ENCODE results near the gene ATP8A1. TPM values are rescaled to one million over a fixed set of nuclear protein-coding genes. Genes with fewer than 3 reads are reported as not detected.
A peak's percentile ranks its signal among the peaks of the same experiment; 100 is the strongest.
"Not testable (repeated sequence)": the region's sequence is repeated elsewhere in the genome, so short reads cannot be mapped to it uniquely, and the experiment has no call there.

ATP8A1 gene
- total and polyA plus RNA-seq, 10 donors: 14.4 to 87.0 (median 42.1) TPM

DNA sequence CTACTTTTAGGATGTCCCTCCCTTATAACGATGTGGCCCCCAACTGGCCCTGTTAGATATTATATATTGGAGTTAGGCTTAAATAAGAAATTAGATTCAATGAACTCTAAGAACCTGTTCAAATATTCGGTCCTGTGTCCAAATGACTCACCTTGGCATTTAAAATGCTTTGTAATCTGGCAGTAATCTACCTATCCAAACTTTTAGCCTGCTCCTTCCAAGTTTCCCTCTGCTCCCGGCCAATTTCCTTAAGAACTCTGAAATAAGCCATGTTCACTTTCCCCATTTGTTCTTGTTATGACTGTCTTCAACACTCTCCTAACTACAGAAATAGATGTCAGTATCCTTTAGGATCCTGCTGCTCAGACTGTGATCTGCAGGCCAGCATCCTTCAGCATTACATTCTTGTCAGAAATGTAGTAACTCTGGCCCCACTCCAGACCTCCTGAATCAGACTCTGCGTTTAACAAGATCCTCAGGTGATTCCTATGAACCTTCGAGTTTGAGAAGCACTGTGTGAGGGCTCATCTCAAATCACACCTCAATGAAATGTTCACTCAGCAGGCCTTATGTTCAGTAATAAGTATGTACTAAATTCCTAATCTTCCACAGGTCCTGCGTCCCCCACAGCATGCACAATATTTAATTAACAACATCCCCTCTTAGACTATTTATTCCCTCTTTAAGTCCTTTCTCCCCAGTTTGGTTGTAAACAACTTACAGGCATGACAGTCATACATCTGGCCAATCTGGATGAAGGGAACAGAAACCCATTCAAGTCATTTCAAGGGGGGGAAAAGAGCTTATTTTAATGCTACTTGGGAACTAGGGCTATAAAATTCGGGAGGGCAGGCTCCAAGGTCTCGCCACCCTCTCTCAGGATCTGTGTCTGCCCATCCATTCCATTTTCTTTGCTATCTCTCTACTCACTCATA lies 3.0 kb downstream of the ATP8A1 start:
- peaks cover 30 to 48% (median 36%) of the 10 kb centered on the region in 6 donors for H3K4me1 ChIP-seq
- no peaks in the 10 kb centered on the region for H3K27me3 ChIP-seq (replicated peaks in 1 of 7)
- peak overlapping the region in 6 of 8 donors; percentile 18 to 96 (median 91) for H3K27ac ChIP-seq
- no peaks in the 10 kb centered on the region for H3K36me3 ChIP-seq
- peaks cover 0 to 12% (median 0%) of the 10 kb centered on the region in 8 donors for H3K9me3 ChIP-seq
- no peak for DNase-seq
- TF ChIP-seq POLR2A (IDR thresholded peaks at IDR 0.05) (no peak), POLR2AphosphoS5 (IDR thresholded peaks at IDR 0.05) (no peak), CTCF (IDR thresholded peaks at IDR 0.05 in 8 of 11, conservative IDR thresholded peaks at IDR 0.05 in 3 of 11) (no peak)
- H3K4me3 ChIP-seq: peak overlapping the region in 1 of 8 donors; percentile 96
- intact Hi-C loops (cut with DNase I; ENCODE audit: low total_unique reads): no loop called here
- 85 to 90% (median 86%) methylated on average over 8 of the region's 8 CpGs for WGBS, 5 donors

- H3K9me3 ChIP-seq: peaks cover 0 to 12% (median 0%) of the 10 kb centered on the region in 8 donors
- intact Hi-C loops (cut with DNase I; ENCODE audit: low total_unique reads); H3K27me3 ChIP-seq (replicated peaks in 1 of 7); H3K27ac ChIP-seq; DNase-seq; H3K36me3 ChIP-seq; H3K4me3 ChIP-seq: not testable (repeated sequence)
- H3K4me1 ChIP-seq: peaks cover 21 to 49% (median 26%) of the 10 kb centered on the region in 6 donors
- 77 to 94% (median 86%) methylated on average over 10 of the region's 10 CpGs for WGBS, 5 donors
These were observed 4.2 kb downstream of the ATP8A1 start for GRCh38 chr4:42652529-42653231.

GRCh38 chr4:42649870-42650269 lies 7.0 kb downstream of the ATP8A1 start:
- no peaks in the 10 kb centered on the region for H3K36me3 ChIP-seq
- 68 to 96% (median 83%) methylated on average over 4 of the region's 4 CpGs for WGBS, 5 donors
- H3K9me3 ChIP-seq: peaks cover 0 to 12% (median 0%) of the 10 kb centered on the region in 8 donors
- intact Hi-C loops (cut with DNase I; ENCODE audit: low total_unique reads): no loop called here
- H3K27ac ChIP-seq: no peak overlapping the region
- TF ChIP-seq POLR2A (IDR thresholded peaks at IDR 0.05) (no peak), CTCF (IDR thresholded peaks at IDR 0.05 in 8 of 11, conservative IDR thresholded peaks at IDR 0.05 in 3 of 11) (no peak), POLR2AphosphoS5 (IDR thresholded peaks at IDR 0.05) (no peak)
- no peaks in the 10 kb centered on the region for H3K27me3 ChIP-seq (replicated peaks in 1 of 7)
- DNase-seq: no peak
- peaks cover 12 to 62% (median 22%) of the 10 kb centered on the region in 6 donors for H3K4me1 ChIP-seq
- no peak overlapping the region for H3K4me3 ChIP-seq

GRCh38 chr4:42646999-42647541 lies 9.8 kb downstream of the ATP8A1 start:
- 69 to 81% (median 77%) methylated on average over 2 of the region's 2 CpGs for WGBS, 5 donors
- no peak for TF ChIP-seq POLR2AphosphoS5 (IDR thresholded peaks at IDR 0.05)
- TF ChIP-seq CTCF (IDR thresholded peaks at IDR 0.05 in 8 of 11, conservative IDR thresholded peaks at IDR 0.05 in 3 of 11): no peak
- TF ChIP-seq POLR2A (IDR thresholded peaks at IDR 0.05): no peak

More at GRCh38 chr4:42646999-42647541, 9.8 kb downstream of the ATP8A1 start:
- no peak overlapping the region for H3K4me3 ChIP-seq
- no peaks in the 10 kb centered on the region for H3K36me3 ChIP-seq
- H3K27me3 ChIP-seq (replicated peaks in 1 of 7): no peaks in the 10 kb centered on the region
- no peak for DNase-seq
- H3K9me3 ChIP-seq: peaks cover 0 to 12% (median 0%) of the 10 kb centered on the region in 8 donors
- peak overlapping the region in 2 of 8 donors; percentile 10 to 42 for H3K27ac ChIP-seq
- peaks cover 0 to 71% (median 33%) of the 10 kb centered on the region in 6 donors for H3K4me1 ChIP-seq
- intact Hi-C loops (cut with DNase I; ENCODE audit: low total_unique reads): no loop called here
